ENCODE measurements around the gene MARCHF10. TPM values are rescaled to one million over a fixed set of nuclear protein-coding genes. Genes with fewer than 3 reads are reported as not detected.

Gene MARCHF10
- total and polyA plus RNA-seq, 9 donors = 0.06 to 6.5 (median 0.46) TPM; not detected in 3

Small RNA genes within 50 kb of the gene (small RNA-seq; reads per million reads assigned to genes)
- gene RF00019 = not detected
- gene RNU6-446P = not detected

Other genes starting within 250 kb of the MARCHF10 start
- gene MRC2, start 180.6 kb downstream of the MARCHF10 start, total RNA-seq = 100 to 1,000 TPM in 4 of 7 donors, 10 to 100 TPM in 3; 39.2 to 134 (median 111) TPM
- 10 to 100 TPM; 12.9 to 74.2 TPM for gene MRC2, start 180.6 kb downstream of the MARCHF10 start, polyA plus RNA-seq
- 10 to 100 TPM in 6 of 7 donors, 1 to 10 TPM in 1; 9.2 to 45.4 (median 20.4) TPM for gene TANC2, start 157.9 kb upstream of the MARCHF10 start, total RNA-seq
- gene TANC2, start 157.9 kb upstream of the MARCHF10 start, polyA plus RNA-seq = 10 to 100 TPM in 1 of 2 donors, 1 to 10 TPM in 1; 3.5 to 14.7 TPM

All from ovary (tissue), 9 donors.